Hematopoietic multipotent progenitor cell treated with erythropoietin and hydrocortisone succinate and interleukin-3 and kit ligand, for 6 days (in vitro differentiated cells): ENCODE measurements around the gene RUNX2.
A peak's percentile ranks its signal among the peaks of the same experiment; 100 is the strongest.
"Not testable (repeated sequence)": the region's sequence is repeated elsewhere in the genome, so short reads cannot be mapped to it uniquely, and the experiment has no call there.

ENCODE experiments used
- DNase-seq: peaks from one replicate; pipeline ENCODE4 v3.0.0-alpha.2; 2015

Gene RUNX2

GRCh38 chr6:45462190-45463134 lies 134.3 kb downstream of the RUNX2 start:
- no peak for DNase-seq

GRCh38 chr6:45464685-45465084 lies 136.6 kb downstream of the RUNX2 start:
- DNase-seq, result no peak

- no peak for DNase-seq
These were observed 138.6 kb downstream of the RUNX2 start for GRCh38 chr6:45466686-45467085.

GRCh38 chr6:45467417-45467816 lies 139.3 kb downstream of the RUNX2 start:
- DNase-seq, result not testable (repeated sequence)

GRCh38 chr6:45467853-45468252 lies 139.7 kb downstream of the RUNX2 start:
- peak; percentile 52 for DNase-seq

- DNase-seq, result no peak
These were observed 141.5 kb downstream of the RUNX2 start for GRCh38 chr6:45469663-45470062.

GRCh38 chr6:45470131-45470738 lies 142.1 kb downstream of the RUNX2 start:
- DNase-seq, result no peak

GRCh38 chr6:45472382-45472781 lies 144.3 kb downstream of the RUNX2 start:
- DNase-seq, result no peak

- DNase-seq, result no peak
These were observed 145.2 kb downstream of the RUNX2 start for GRCh38 chr6:45473121-45473993.

- no peak for DNase-seq
These were observed 146.2 kb downstream of the RUNX2 start for GRCh38 chr6:45474376-45474775.

- DNase-seq, result no peak
These were observed 148.2 kb downstream of the RUNX2 start for GRCh38 chr6:45476341-45476740.

- no peak for DNase-seq
These were observed 149.1 kb downstream of the RUNX2 start for GRCh38 chr6:45477278-45477677.

- DNase-seq, result no peak
These were observed 149.7 kb downstream of the RUNX2 start for GRCh38 chr6:45477790-45478189.

- DNase-seq, result peak; percentile 44
These were observed 150.1 kb downstream of the RUNX2 start for GRCh38 chr6:45478240-45478639.

- peak; percentile 68 for DNase-seq
These were observed 152.0 kb downstream of the RUNX2 start for GRCh38 chr6:45479834-45480751.

GRCh38 chr6:45480752-45481415 lies 152.8 kb downstream of the RUNX2 start:
- no peak for DNase-seq

- DNase-seq, result no peak
These were observed 154.9 kb downstream of the RUNX2 start for GRCh38 chr6:45483021-45483420.

GRCh38 chr6:45483501-45483900 lies 155.4 kb downstream of the RUNX2 start:
- DNase-seq, result no peak

- peak; percentile 22 for DNase-seq
These were observed 158.6 kb downstream of the RUNX2 start for GRCh38 chr6:45486736-45487135.

GRCh38 chr6:45487645-45488044 lies 159.5 kb downstream of the RUNX2 start:
- no peak for DNase-seq

GRCh38 chr6:45488269-45488668 lies 160.1 kb downstream of the RUNX2 start:
- DNase-seq, result no peak

GRCh38 chr6:45488889-45489288 lies 160.8 kb downstream of the RUNX2 start:
- DNase-seq, result peak; percentile 45
